ENCODE results near the gene SYCP2L.
"Not testable (repeated sequence)": the region's sequence is repeated elsewhere in the genome, so short reads cannot be mapped to it uniquely, and the experiment has no call there.

DNA sequence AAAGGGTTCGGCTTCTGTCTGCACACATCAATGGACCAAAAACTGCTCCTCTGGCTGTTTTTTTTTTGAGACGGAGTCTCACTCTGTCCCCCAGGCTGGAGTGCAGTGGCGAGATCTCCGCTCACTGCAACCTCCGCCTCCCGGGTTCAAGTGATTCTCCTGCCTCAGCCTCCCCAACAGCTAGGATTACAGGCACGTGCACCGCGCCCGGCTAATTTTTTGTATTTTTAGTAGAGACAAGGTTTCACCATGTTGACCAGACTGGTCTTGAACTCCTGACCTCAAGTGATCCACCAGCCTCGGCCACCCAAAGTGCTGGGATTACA is 524 bp upstream of the SYCP2L start:
- TF ChIP-seq, protein P1, sequence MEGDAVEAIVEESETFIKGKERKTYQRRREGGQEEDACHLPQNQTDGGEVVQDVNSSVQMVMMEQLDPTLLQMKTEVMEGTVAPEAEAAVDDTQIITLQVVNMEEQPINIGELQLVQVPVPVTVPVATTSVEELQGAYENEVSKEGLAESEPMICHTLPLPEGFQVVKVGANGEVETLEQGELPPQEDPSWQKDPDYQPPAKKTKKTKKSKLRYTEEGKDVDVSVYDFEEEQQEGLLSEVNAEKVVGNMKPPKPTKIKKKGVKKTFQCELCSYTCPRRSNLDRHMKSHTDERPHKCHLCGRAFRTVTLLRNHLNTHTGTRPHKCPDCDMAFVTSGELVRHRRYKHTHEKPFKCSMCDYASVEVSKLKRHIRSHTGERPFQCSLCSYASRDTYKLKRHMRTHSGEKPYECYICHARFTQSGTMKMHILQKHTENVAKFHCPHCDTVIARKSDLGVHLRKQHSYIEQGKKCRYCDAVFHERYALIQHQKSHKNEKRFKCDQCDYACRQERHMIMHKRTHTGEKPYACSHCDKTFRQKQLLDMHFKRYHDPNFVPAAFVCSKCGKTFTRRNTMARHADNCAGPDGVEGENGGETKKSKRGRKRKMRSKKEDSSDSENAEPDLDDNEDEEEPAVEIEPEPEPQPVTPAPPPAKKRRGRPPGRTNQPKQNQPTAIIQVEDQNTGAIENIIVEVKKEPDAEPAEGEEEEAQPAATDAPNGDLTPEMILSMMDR (IDR thresholded peaks at IDR 0.05): not testable (repeated sequence)
- TF ChIP-seq POLR2AphosphoS5 (IDR thresholded peaks at IDR 0.05): not testable (repeated sequence)
